GM21619 (cell line): ENCODE measurements around the gene HEG1.
"Not testable (repeated sequence)": the region's sequence is repeated elsewhere in the genome, so short reads cannot be mapped to it uniquely, and the experiment has no call there.

Source experiments
- ATAC-seq: cut with Tn5 transposase; IDR thresholded peaks from one replicate; pipeline ENCODE4 v1.9.1; 2021; ENCODE audit not compliant: unreplicated experiment

HEG1 gene

DNA sequence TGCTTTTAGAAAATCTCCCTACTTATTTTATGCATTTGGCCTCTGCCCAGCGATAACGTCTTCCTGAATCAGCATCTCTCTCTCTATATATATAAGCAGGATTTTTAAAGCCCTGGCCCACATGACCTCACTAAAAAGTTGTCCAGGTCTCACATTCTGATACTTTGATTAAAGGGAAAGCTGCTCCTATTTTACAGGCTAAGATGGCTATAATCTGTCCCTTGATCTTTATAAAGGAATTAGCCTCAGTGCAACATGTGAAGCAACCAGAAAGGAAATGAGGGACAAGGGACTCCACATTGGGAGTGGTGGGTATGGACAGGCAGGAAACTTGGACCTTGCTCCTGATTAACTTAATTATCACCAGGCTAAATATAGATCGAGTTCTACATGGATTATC is 95.7 kb downstream of the HEG1 start:
- no peak for ATAC-seq

DNA sequence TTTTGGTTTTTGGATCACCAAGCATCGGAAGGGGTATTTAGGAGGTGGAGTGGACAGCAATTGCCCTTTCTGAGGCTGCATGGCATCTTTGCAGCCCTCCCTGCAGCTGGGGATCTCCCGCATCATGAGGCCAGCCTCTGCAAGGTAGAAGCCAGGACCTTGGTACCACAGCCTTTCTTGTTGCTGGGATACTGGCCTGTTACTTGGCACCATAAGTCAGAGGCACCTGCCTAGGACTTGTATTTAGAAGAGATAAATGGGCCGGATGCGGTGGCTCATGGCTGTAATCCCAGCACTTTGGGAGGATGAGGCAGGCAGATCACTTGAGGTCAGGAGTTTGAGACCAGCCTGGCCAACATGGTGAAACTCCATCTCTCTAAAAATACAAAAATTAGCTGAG is 97.8 kb downstream of the HEG1 start:
- ATAC-seq, result not testable (repeated sequence)

DNA sequence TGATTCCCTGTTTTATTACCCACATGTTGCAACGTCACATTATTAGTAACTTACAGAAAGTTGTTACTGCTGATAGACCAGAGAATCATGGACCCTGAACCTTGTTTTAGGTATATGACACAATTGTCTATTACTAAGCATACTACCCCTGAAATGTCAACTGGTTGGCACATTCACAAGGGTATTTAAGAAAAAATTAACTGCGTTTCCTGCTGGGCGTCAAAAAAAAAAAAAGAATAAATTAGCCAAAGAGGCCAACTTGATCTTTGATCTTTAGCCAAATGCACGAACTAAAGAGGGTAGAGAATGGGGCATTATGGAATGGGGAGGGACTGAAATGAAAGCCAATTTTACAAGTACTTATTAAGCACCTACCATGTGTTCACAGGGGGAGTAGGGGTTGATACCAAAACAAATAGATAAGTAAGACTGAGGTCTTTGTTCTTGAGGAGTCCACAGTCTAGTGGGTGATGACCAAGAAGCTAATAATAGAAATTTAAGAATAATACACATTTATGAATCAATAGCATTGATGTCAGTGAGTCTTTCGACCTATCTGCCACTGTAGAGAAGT is 103.4 kb downstream of the HEG1 start:
- ATAC-seq, result no peak

DNA sequence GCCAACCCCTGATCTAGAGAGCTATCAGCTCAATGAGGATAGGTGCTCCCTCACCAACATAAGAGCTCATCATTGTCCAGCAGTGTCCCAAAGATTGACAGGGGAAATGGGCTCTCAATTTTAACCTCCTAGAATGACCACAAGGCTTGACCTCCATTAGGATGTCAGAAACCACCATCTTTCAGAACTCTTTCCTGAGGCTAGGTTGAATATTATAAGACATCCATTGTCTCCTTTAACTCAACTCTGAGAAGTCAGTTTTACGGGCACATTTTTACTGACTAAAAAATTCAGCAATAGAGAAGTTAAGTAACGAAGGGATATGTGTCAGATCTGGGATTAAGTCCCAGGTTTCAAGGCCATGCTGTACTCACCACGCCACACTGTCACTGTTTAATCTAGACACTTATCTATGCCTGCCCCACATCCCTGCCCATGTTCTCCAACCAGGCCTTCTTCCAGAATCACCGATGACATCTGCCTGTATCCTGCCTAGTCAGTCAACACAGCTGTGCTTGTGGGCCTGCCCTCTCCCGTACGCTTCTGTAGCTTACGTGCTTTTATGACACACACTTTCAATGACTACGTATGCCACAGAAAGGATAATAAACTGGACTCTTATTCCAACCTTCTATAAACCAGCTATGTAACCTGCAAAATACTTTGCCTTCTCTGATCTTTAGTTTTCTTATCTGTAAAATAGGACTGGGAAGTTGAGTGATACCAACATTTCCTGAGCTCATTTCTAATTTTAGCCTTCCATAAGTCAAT is 104.1 kb downstream of the HEG1 start:
- no peak for ATAC-seq

- ATAC-seq, result no peak
These were observed 105.8 kb downstream of the HEG1 start for GRCh38 chr3:124950026-124950425.

DNA sequence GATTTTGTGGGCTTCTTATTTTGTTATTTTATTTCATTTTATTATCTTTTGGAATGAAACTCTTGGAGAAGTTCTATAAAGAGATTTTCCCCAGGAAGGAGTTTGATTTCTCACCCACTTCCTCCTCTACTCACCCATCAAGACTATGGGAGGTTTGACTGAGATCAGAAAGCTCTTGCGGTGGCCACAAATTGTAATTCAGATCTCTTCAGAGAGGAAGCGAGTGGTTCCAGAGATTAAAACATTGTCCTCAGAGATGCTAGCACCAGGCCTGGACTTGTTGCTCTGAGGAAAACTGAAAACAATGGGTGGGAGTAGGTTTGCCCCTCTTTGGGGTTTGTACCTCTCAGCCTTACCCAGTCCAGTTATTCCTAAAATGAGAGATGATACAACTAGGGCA is 113.2 kb downstream of the HEG1 start:
- ATAC-seq, result no peak

DNA sequence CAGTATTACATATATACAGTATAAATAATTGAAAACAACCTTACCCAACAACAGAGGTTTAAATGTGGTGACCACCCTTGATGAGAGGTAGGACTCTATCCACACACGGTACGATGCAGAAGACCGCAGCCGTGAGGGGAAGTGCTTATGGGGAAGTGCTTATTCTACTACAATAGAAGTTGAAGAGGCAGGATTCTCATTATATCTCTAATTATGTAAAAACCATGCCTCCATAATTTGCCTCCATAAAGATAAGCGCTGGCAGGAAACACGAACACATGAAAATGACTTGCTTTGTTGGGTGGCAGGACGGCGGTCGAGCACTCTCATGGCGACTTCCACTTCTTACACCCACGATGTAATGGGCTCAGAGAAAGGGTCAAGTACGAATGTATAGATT is 114.0 kb downstream of the HEG1 start:
- no peak for ATAC-seq

DNA sequence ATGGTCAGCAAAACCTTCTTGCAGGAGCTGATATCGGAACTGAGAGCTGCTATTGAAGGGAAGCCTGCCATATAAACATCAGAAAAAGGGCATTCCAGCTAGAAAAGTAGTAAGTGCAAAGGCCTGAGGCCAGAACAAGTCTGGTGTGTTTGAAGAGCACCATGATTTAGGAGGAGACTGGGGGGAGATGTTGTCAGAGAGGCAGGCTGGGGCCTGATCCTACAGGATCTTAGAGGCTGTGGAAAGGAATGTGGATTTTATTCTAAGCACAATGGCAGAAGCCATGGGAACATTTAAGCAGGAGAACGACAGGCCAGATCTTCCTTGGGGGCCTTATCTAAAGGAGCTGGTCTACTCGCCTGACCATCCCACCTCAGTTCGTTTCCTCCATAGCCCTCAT is 116.1 kb downstream of the HEG1 start:
- no peak for ATAC-seq

DNA sequence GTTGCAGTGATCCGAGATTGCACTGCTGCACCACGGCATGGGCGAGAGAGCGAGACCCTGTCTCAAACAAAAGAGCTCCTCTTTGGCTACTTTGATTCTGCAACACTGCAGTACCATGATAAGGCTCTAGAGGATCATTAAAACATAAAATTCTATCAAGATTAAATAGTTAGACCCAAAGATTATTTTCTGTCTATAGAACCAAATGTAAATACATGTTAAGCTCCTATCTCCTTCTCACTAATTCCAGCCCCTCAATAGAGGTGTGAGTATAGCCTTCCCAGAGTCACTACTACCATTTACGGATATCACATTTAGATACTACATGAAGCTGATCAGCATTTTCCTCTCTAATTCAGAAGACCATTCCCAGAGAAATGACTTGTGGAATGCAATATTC is 116.9 kb downstream of the HEG1 start:
- ATAC-seq, result no peak

GRCh38 chr3:124937049-124937448 is 118.7 kb downstream of the HEG1 start:
- ATAC-seq, result no peak

DNA sequence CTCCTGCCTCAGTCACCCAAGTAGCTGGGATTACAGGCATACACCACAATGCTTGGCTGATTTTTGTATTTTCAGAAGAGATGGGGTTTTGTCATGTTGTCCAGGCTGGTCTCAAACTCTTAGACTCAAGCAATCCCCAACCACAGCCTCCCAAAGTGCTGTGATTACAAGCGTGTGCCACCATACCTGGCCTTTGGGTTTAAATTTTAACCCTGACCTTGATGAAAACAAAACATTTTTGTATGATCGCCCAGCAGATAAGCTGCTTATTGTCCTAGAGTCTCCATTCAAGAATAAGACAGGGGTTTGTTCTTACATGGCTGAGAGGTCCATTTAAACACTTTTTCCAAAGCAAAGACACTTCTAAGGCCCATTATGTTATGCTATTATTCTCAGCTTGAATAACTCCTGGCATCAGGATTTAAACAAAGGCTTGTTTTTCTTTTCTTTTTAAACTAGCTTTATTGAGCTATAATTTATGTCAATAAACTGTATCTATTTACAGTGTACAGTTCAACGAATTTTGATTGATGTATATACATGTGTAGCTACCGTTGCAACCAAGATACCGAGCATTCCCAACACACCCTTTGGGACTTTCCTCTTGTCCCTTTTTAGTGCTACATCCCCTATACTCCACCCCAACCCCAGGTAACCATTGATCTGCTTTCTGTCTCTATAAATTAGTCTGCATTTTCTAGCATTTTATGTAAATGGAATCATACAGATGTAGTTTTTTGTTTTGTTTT is 119.8 kb downstream of the HEG1 start:
- no peak for ATAC-seq

GRCh38 chr3:124935264-124935663 is 120.5 kb downstream of the HEG1 start:
- ATAC-seq, result no peak

- ATAC-seq, result no peak
These were observed 121.2 kb downstream of the HEG1 start, which contains the start of gene MUC13 for GRCh38 chr3:124934577-124934976. MUC13 (minus strand) TSS chr3:124934751; CDS start chr3:124934712, 39 bp downstream.

DNA sequence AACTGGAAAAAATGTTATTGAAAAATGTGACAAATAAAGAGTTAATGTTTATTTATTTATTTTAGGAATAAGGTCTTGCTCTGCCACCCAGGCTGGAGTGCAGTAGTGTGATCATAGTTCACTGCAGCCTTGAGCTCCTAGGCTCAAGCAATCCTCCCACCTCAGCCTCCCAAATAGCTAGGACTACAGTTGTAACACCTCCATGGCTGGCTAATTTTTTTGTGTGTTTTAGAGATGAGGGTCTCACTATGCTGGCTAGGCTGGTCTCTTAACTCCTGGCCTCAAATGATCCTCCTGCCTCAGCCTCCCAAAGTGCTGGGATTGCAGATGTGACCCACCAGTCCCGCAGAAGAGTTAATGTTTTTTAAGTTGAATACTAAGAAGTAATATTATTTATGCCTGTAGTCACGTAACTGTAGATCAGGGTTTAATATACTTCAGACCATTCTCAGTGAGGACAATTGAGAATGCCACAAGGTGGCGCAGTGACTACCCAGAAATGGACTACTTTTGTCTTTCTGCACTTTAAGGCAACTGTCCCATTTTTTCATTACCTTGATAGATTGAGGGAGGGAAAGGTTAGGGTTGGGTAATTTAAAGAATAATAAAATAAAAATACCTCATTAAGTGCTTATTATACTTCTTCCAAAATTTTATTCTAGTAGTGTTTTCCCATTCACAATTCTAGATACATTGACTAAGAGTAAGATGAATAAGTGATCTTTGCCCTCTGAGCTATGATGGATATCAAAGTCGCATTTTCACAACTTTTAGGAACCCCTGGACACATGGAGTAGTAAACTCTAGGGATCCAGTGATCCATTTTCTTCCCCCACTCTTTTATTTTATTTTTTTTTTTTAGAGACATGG is 127.2 kb downstream of the HEG1 start:
- ATAC-seq, result no peak

- peak; percentile 69 for ATAC-seq
These were observed 128.2 kb downstream of the HEG1 start for GRCh38 chr3:124927574-124928045.

GRCh38 chr3:124926426-124927101 is 129.2 kb downstream of the HEG1 start:
- no peak for ATAC-seq

DNA sequence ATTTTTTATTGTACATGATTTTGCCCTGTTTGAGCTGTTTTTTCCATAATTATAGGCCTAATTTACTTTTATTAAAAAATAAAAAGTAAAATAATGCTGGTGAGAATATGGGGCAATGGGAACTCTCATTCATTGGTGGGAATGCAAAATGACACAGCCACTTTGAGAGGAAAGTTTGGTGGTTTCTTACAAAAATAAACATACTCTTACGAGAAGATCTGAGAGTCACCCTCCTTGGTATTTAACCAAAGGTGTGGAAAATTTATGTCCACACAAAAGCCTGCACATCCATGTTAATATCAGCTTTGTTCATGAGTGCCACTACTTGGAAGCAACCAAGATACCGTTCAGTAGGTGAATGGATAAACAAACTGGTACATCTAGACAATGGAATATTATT is 131.1 kb downstream of the HEG1 start:
- no peak for ATAC-seq

DNA sequence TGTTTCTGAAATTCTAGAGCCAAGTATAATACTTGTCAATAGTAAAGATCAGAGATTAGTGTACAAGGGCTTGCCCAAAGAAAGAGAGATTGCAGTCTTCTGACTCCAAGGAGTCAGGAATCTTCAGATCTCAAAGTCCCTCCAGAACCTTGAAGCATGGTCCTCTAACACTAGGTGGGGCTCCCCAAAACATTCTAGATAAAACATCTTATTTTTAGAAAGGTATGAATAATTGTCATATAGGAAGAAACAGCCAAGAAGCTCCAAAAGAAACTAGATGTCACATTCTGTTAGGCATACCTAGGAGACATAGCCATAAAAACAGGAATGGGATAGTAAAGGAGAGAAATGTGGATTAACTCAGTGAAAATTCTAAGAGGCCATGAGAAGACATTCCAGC is 132.0 kb downstream of the HEG1 start:
- ATAC-seq, result no peak

DNA sequence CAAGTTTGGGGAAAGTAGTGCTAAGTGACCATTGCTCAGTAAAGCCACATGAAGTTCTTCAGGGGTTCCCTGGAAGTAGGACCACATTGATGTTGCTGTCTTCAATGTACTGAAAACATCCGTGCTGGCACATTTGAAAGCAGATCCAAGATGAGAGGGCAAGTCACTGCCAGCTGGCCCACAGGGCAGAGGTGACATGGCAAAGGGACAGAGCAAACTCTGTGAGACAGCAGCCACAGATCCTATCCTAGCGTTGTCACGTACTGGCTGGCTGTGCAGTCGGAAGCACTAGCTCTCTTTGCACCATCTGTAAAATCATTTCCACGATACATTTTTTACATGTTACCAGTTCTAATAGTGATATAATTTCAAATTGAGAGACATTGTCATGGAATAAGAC is 135.1 kb downstream of the HEG1 start:
- no peak for ATAC-seq

- ATAC-seq, result no peak
These were observed 136.0 kb downstream of the HEG1 start for GRCh38 chr3:124919756-124920155.
